Fibroblast of lung (primary cell): Measurements from ENCODE around the gene LONP1. TPM values are rescaled to one million over a fixed set of nuclear protein-coding genes. Genes with fewer than 3 reads are reported as not detected.
"Not testable (repeated sequence)": the region's sequence is repeated elsewhere in the genome, so short reads cannot be mapped to it uniquely, and the experiment has no call there.

ENCODE experiments used
- DNase-seq, 2 donors: peaks; one replicate each; pipeline versions ENCODE4 v3.0.0 to v3.0.0-alpha.2; 2010; ENCODE audit warnings: low read depth in 2 of 2
- H2AFZ ChIP-seq: 2 replicates; pipeline ENCODE4 v1.5.1; 2012; ENCODE audit warnings: low read length, control low read depth, inconsistent platforms
- H3K27ac ChIP-seq: 2 replicates; pipeline ENCODE4 v1.5.1; 2011; ENCODE audit warnings: low read length, control low read depth; ENCODE audit not compliant: insufficient read depth
- H3K27me3 ChIP-seq: 2 replicates; pipeline ENCODE4 v1.5.1; 2011; ENCODE audit warnings: mild to moderate bottlenecking, low read length; ENCODE audit not compliant: control insufficient read depth, insufficient read depth
- H3K36me3 ChIP-seq: 2 replicates; pipeline ENCODE4 v1.5.1; 2011; ENCODE audit warnings: low read length; ENCODE audit not compliant: control insufficient read depth, insufficient read depth
- H3K4me1 ChIP-seq: 2 replicates; pipeline ENCODE4 v1.5.1; 2011; ENCODE audit warnings: low read length; ENCODE audit not compliant: control insufficient read depth, insufficient read depth; ENCODE audit errors: extremely low read depth
- H3K4me2 ChIP-seq: 2 replicates; pipeline ENCODE4 v1.5.1; 2011; ENCODE audit warnings: low read length, control low read depth; ENCODE audit not compliant: insufficient read depth; ENCODE audit errors: extremely low read depth
- H3K4me3 ChIP-seq, 4 experiments: fragments of 200-600 bp in 1 of 4; sonication (generic) in 1 of 4; replicated peaks in 1 of 4; 2 replicates each; pipeline ENCODE4 v1.5.1; 2011 to 2016; ENCODE audit warnings: low read length in 4 of 4, low read depth in 3 of 4, mild to moderate bottlenecking in 3 of 4, control low read depth in 2 of 4, inconsistent platforms in 1 of 4, mixed read lengths in 1 of 4; ENCODE audit not compliant: insufficient read depth in 1 of 4; ENCODE audit errors: control extremely low read depth in 1 of 4
- H3K79me2 ChIP-seq: 2 replicates; pipeline ENCODE4 v1.5.1; 2012; ENCODE audit warnings: mild to moderate bottlenecking, low read length, inconsistent platforms; ENCODE audit not compliant: control insufficient read depth, insufficient read depth
- H3K9ac ChIP-seq: 2 replicates; pipeline ENCODE4 v1.5.1; 2011; ENCODE audit warnings: mild to moderate bottlenecking, low read length, control low read depth; ENCODE audit not compliant: insufficient read depth
- H3K9me3 ChIP-seq: 2 replicates; pipeline ENCODE4 v1.5.1; 2012; ENCODE audit warnings: low read depth, low read length; ENCODE audit not compliant: control insufficient read depth, insufficient read depth
- H4K20me1 ChIP-seq: 2 replicates; pipeline ENCODE4 v1.5.1; 2011; ENCODE audit warnings: low read length; ENCODE audit not compliant: control insufficient read depth, insufficient read depth; ENCODE audit errors: extremely low read depth
- CTCF ChIP-seq, 2 donors: IDR thresholded peaks in 1 of 2; conservative IDR thresholded peaks in 1 of 2; 1 replicate in 1 of 2; 2 replicates in 1 of 2; pipeline ENCODE4 v1.5.1; 2011 to 2012; ENCODE audit warnings: low read length in 2 of 2, control low read depth in 1 of 2, inconsistent platforms in 1 of 2, low read depth in 1 of 2, mild to moderate bottlenecking in 1 of 2
- EZH2 ChIP-seq: IDR thresholded peaks from 2 replicates; pipeline ENCODE4 v1.5.1; 2012; ENCODE audit warnings: low read length, control low read depth, mild to moderate bottlenecking; ENCODE audit errors: missing control alignments
- polyA plus RNA-seq, 2 donors: library from polyadenylated mRNA; depleted of rRNA in 1 of 2; stranded (reverse) in 1 of 2; unstranded in 1 of 2; fragments of >200 nt; gene quantifications; 2 replicates each; pipeline ENCODE4 v1.2.1, GENCODE V29; 2011 to 2012; ENCODE audit warnings: missing spikeins in 1 of 2
- total RNA-seq: library from RNA; depleted of rRNA; stranded (reverse); fragments of >200 nt; gene quantifications from 2 replicates; pipeline ENCODE4 v1.2.1, GENCODE V29; 2014

Gene LONP1
- total and polyA plus RNA-seq, 2 donors (not counting 1 experiment from before 2014, with no cell fraction given), result 29.8 to 172 TPM

- Histone ChIP-seq H3K9ac (no peak overlapping the region), H3K4me2 (no peak overlapping the region), H2AFZ (no peak overlapping the region), H3K27ac (no peak overlapping the region), H3K27me3 (no peaks in the 10 kb centered on the region), H3K79me2 (no peaks in the 10 kb centered on the region), H4K20me1 (no peaks in the 10 kb centered on the region), H3K36me3 (peaks cover 41% of the 10 kb centered on the region), H3K4me1 (peaks cover 2% of the 10 kb centered on the region), H3K9me3 (no peaks in the 10 kb centered on the region), H3K4me3 (no peak overlapping the region)
- no peak for TF ChIP-seq CTCF (conservative IDR thresholded peaks at IDR 0.05 in 1 of 2, IDR thresholded peaks at IDR 0.05 in 1 of 2; ENCODE audit: low read depth in 1 of 2, low read length in 2 of 2)
- TF ChIP-seq EZH2, result no peak
- no peak for DNase-seq
These were observed 15.8 kb downstream of the LONP1 start for GRCh38 chr19:5703819-5704818.

GRCh38 chr19:5702053-5702410 is 17.9 kb downstream of the LONP1 start:
- H3K4me1 ChIP-seq, H3K4me2 ChIP-seq, H3K27ac ChIP-seq, H3K9ac ChIP-seq, H3K9me3 ChIP-seq, H4K20me1 ChIP-seq, H2AFZ ChIP-seq, H3K79me2 ChIP-seq, H3K27me3 ChIP-seq, H3K4me3 ChIP-seq, DNase-seq: not testable (repeated sequence)
- H3K36me3 ChIP-seq, result peaks cover 42% of the 10 kb centered on the region

- H4K20me1 ChIP-seq, result no peaks in the 10 kb centered on the region
- no peak for DNase-seq
These were observed 19.4 kb downstream of the LONP1 start for GRCh38 chr19:5700455-5701092.

More at GRCh38 chr19:5700455-5701092, 19.4 kb downstream of the LONP1 start:
- Histone ChIP-seq H3K27me3 (no peaks in the 10 kb centered on the region), H3K36me3 (peaks cover 46% of the 10 kb centered on the region), H3K4me3 (no peak overlapping the region), H3K79me2 (peaks cover 9% of the 10 kb centered on the region), H3K9me3 (no peaks in the 10 kb centered on the region), H2AFZ (no peak overlapping the region), H3K9ac (no peak overlapping the region), H3K27ac (no peak overlapping the region), H3K4me2 (no peak overlapping the region), H3K4me1 (peaks cover 2% of the 10 kb centered on the region)
- TF ChIP-seq EZH2 (no peak), CTCF (conservative IDR thresholded peaks at IDR 0.05 in 1 of 2, IDR thresholded peaks at IDR 0.05 in 1 of 2; ENCODE audit: low read depth in 1 of 2, low read length in 2 of 2) (no peak)
